Esophagus squamous epithelium (tissue), 5 donors: ENCODE data around the gene COL15A1. TPM values are rescaled to one million over a fixed set of nuclear protein-coding genes. Genes with fewer than 3 reads are reported as not detected.
A peak's percentile ranks its signal among the peaks of the same experiment; 100 is the strongest.

Experiments
- DNase-seq: peaks from one replicate; lab custom pipeline; 2025; lab: John Stamatoyannopoulos, UW
- H3K27ac ChIP-seq, 4 donors: fragments of 200-600 bp; sonication (generic); one replicate each; pipeline ENCODE4 v1.5.1; 2016 to 2019; ENCODE audit warnings: mild to moderate bottlenecking in 1 of 4
- H3K27me3 ChIP-seq, 4 donors: fragments of 200-600 bp; sonication (generic); 1 replicate in 3 of 4; 2 replicates in 1 of 4; pipeline versions ENCODE4 v1.5.1 to v1.6.0; 2017 to 2021; ENCODE audit warnings: antibody characterized with exemption in 1 of 4
- H3K36me3 ChIP-seq, 3 donors: fragments of 200-600 bp; sonication (generic); one replicate each; pipeline ENCODE4 v1.5.1; 2016 to 2019
- H3K4me1 ChIP-seq, 3 donors: fragments of 200-600 bp; sonication (generic); one replicate each; pipeline ENCODE4 v1.5.1; 2017 to 2019
- H3K4me3 ChIP-seq, 4 donors: fragments of 200-600 bp; sonication (generic); 1 replicate in 3 of 4; 2 replicates in 1 of 4; pipeline ENCODE4 v1.5.1; 2016 to 2019; ENCODE audit warnings: mild to moderate bottlenecking in 2 of 4, moderate library complexity in 1 of 4
- H3K9me3 ChIP-seq, 3 donors: fragments of 200-600 bp; sonication (generic); one replicate each; pipeline ENCODE4 v1.5.1; 2016 to 2019
- POLR2A ChIP-seq, 4 donors: fragments of 450-650 bp; IDR thresholded peaks; one replicate each; pipeline ENCODE4 v1.6.1; 2017; ENCODE audit warnings: antibody characterized with exemption in 4 of 4, mild to moderate bottlenecking in 4 of 4, moderate library complexity in 3 of 4
- WGBS, 2 donors: methylation state at CpG; one replicate each; pipeline ENCODE4 v1.1.5; 2018; 5-methylcytosine and 5-hydroxymethylcytosine counted together
- intact Hi-C: fragments of 100-400 bp; cut with DNase I; formaldehyde crosslinking; loops from one replicate; pipeline ENCODE4 v1.15.0; 2022
- total RNA-seq, 4 donors: library from RNA; depleted of rRNA; stranded (reverse); fragments of >200 nt; gene quantifications; one replicate each; pipeline ENCODE4 v1.1.0, GENCODE V29; 2016
- TF ChIP-seq, protein P1 (sequence below), 6 experiments: fragments of 450-650 bp in 4 of 6; fragments of 200-600 bp in 2 of 6; sonication (generic) in 2 of 6; IDR thresholded peaks; one replicate each; pipeline ENCODE4 v1.5.1; 2016 to 2019; ENCODE audit warnings: antibody characterized with exemption in 6 of 6, mild to moderate bottlenecking in 4 of 6, moderate library complexity in 4 of 6
- donor health status: DM: yes; HTN: yes; CAD: no.

The COL15A1 gene
- total RNA-seq, 4 donors from 2014 or later, result 3.4 to 33.2 (median 9.7) TPM

DNA sequence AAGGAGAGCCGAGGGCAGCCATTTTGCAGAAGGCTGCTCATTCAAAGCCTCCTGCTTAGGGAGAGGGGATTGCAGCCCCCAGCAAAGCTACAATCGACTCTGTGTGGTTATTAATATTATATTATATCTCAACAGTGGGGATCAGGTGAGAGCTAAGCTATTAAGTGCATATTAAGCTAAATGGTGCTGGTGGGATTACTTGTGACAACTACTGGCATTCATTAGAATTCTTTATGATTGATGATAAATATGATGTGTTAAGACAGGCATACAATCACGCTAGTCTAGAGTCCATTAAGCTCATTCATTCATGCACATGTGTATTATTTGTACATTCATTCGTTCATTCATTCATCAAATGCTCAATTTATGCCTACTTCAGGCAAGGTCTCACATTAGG lies 23.0 kb downstream of the COL15A1 start:
- peaks cover 0 to 6% (median 0%) of the 10 kb centered on the region in 4 donors for H3K27me3 ChIP-seq
- 43 to 57% methylated on average over 4 of the region's 4 CpGs for WGBS, 2 donors
- intact Hi-C loops, result no loop called here
- no peak for DNase-seq
- H3K9me3 ChIP-seq, result no peaks in the 10 kb centered on the region
- TF ChIP-seq, protein P1, sequence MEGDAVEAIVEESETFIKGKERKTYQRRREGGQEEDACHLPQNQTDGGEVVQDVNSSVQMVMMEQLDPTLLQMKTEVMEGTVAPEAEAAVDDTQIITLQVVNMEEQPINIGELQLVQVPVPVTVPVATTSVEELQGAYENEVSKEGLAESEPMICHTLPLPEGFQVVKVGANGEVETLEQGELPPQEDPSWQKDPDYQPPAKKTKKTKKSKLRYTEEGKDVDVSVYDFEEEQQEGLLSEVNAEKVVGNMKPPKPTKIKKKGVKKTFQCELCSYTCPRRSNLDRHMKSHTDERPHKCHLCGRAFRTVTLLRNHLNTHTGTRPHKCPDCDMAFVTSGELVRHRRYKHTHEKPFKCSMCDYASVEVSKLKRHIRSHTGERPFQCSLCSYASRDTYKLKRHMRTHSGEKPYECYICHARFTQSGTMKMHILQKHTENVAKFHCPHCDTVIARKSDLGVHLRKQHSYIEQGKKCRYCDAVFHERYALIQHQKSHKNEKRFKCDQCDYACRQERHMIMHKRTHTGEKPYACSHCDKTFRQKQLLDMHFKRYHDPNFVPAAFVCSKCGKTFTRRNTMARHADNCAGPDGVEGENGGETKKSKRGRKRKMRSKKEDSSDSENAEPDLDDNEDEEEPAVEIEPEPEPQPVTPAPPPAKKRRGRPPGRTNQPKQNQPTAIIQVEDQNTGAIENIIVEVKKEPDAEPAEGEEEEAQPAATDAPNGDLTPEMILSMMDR (IDR thresholded peaks at IDR 0.05), result no peak
- TF ChIP-seq POLR2A (IDR thresholded peaks at IDR 0.05), result no peak
- no peaks in the 10 kb centered on the region for H3K36me3 ChIP-seq
- H3K4me3 ChIP-seq, result no peak overlapping the region
- peaks cover 0 to 63% (median 23%) of the 10 kb centered on the region in 3 donors for H3K4me1 ChIP-seq
- H3K27ac ChIP-seq, result peak overlapping the region in 3 of 4 donors; percentile 82 to 89 (median 83)

DNA sequence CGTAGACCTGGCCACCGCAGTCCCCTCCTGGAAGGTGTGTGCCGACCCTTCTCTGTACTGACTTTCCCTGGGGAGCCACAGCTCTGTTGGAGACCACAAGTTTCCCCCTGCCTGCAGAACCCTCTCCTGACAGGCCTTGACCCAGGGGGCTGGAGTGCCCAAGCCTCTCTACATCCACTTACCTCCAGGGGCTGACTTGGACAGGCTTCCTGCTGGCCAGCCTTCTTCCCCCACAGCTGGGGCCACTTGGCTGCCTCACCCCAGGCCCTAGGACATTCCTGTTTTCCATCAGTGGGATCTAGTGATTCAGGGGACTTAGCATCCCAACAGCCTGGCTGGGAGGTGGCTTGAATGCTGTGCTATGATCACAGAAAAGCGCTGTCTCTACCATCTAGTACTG lies 23.6 kb downstream of the COL15A1 start:
- no peak for DNase-seq
- WGBS, 2 donors, result 94% methylated on average over 4 of the region's 4 CpGs; no CpG with 5 or more reads in 1 of the 2 donors
- Histone ChIP-seq H3K9me3 (no peaks in the 10 kb centered on the region), H3K27me3 (peaks cover 0 to 3% (median 0%) of the 10 kb centered on the region in 4 donors), H3K4me3 (no peak overlapping the region), H3K27ac (peak overlapping the region; percentile 23 to 89 (median 58)), H3K4me1 (peaks cover 0 to 63% (median 18%) of the 10 kb centered on the region in 3 donors), H3K36me3 (no peaks in the 10 kb centered on the region)
- TF ChIP-seq, protein P1 (IDR thresholded peaks at IDR 0.05), result no peak
- no peak for TF ChIP-seq POLR2A (IDR thresholded peaks at IDR 0.05)
- intact Hi-C loops, result no loop called here

- Histone ChIP-seq H3K9me3 (no peaks in the 10 kb centered on the region), H3K4me1 (peaks cover 0 to 63% (median 18%) of the 10 kb centered on the region in 3 donors), H3K36me3 (no peaks in the 10 kb centered on the region), H3K27ac (peak overlapping the region; percentile 23 to 89 (median 58)), H3K4me3 (no peak overlapping the region), H3K27me3 (peaks cover 0 to 3% (median 0%) of the 10 kb centered on the region in 4 donors)
- 88 to 100% methylated on average over 3 to 4 of the region's 4 CpGs for WGBS, 2 donors
- TF ChIP-seq, protein P1 (IDR thresholded peaks at IDR 0.05), result no peak
- no peak for TF ChIP-seq POLR2A (IDR thresholded peaks at IDR 0.05)
- intact Hi-C loops, result no loop called here
- no peak for DNase-seq
Measured at GRCh38 chr9:98967680-98968079, 24.0 kb downstream of the COL15A1 start.

DNA sequence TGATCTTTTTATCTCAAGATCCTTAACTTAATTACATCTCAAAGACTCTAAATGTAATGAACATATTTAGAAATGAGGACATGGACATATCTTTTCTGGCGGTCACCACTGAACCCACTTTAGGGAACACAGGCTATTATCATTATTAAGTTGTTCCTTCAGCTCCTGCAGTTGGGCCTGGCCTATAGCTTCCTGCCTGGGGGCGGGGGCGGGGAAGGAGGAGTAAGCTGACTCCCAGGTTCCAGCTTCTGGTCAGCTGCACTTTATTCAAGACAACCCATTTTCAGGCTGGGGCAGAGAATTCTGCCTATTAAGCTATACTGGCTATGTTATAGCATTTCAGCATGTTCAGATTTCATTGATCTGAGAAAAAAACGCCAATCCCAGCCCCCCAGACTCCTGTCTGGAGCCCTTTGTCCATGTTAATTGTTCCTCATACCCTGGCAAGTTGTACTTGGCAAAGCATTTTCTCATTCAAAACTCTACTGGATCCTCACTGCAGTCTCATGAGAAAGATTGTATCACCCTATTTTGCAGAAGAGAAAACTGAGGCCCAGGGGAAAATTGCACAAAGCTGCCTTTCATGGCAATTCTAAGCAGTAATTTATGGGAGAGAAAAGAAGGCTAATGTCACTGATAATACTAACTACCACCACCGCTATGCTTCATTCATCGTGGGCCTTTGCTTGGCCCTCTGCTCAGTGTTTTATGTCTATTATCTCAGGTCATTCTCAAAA lies 25.1 kb downstream of the COL15A1 start:
- H3K36me3 ChIP-seq, result no peaks in the 10 kb centered on the region
- H3K27ac ChIP-seq, result peak overlapping the region in 1 of 4 donors; percentile 3
- H3K4me3 ChIP-seq, result no peak overlapping the region
- no peak for TF ChIP-seq POLR2A (IDR thresholded peaks at IDR 0.05)
- intact Hi-C loops, result no loop called here
- peaks cover 0 to 64% (median 27%) of the 10 kb centered on the region in 3 donors for H3K4me1 ChIP-seq
- DNase-seq, result no peak
- WGBS, 2 donors, result 76 to 80% methylated on average over 6 of the region's 6 CpGs
- H3K27me3 ChIP-seq, result peaks cover 0 to 5% (median 0%) of the 10 kb centered on the region in 4 donors
- no peaks in the 10 kb centered on the region for H3K9me3 ChIP-seq

- H3K9me3 ChIP-seq, result no peaks in the 10 kb centered on the region
- no peaks in the 10 kb centered on the region for H3K36me3 ChIP-seq
- intact Hi-C loops, result no loop called here
- no peak overlapping the region for H3K4me3 ChIP-seq
- 80 to 83% methylated on average over 7 of the region's 7 CpGs for WGBS, 2 donors
- peak overlapping the region in 3 of 4 donors; percentile 61 to 72 (median 63) for H3K27ac ChIP-seq
- peaks cover 0 to 11% (median 0%) of the 10 kb centered on the region in 4 donors for H3K27me3 ChIP-seq
- TF ChIP-seq POLR2A (IDR thresholded peaks at IDR 0.05), result no peak
- TF ChIP-seq, protein P1 (IDR thresholded peaks at IDR 0.05), result no peak
- DNase-seq, result no peak
- H3K4me1 ChIP-seq, result peaks cover 0 to 64% (median 34%) of the 10 kb centered on the region in 3 donors
Measured at GRCh38 chr9:98970532-98971041, 26.9 kb downstream of the COL15A1 start.
